Upper lobe of left lung (tissue), 6 donors: ENCODE data around the gene FCRLB. TPM values are rescaled to one million over a fixed set of nuclear protein-coding genes. Genes with fewer than 3 reads are reported as not detected.
A peak's percentile ranks its signal among the peaks of the same experiment; 100 is the strongest.

ENCODE experiments used
- ATAC-seq, 2 donors: fragments of 200-7000 bp; cut with Tn5 transposase; one replicate each; pipeline ENCODE4 v1.9.1; 2022; ENCODE audit warnings: mild to moderate bottlenecking in 2 of 2, moderate library complexity in 2 of 2; ENCODE audit not compliant: low FRiP score in 2 of 2
- DNase-seq, 2 donors: peaks; one replicate each; pipeline ENCODE4 v3.0.0-alpha.2; 2019 to 2020
- H3K27ac ChIP-seq, 4 donors: fragments of 200-600 bp; sonication (generic); one replicate each; pipeline ENCODE4 v1.5.1; 2016 to 2019
- H3K27me3 ChIP-seq, 4 donors: fragments of 200-600 bp; sonication (generic); one replicate each; pipeline ENCODE4 v1.5.1; 2017 to 2019
- H3K36me3 ChIP-seq, 4 donors: fragments of 200-600 bp; sonication (generic); one replicate each; pipeline ENCODE4 v1.5.1; 2016 to 2019
- H3K4me1 ChIP-seq, 4 donors: fragments of 200-600 bp; sonication (generic); one replicate each; pipeline ENCODE4 v1.5.1; 2018 to 2019
- H3K4me3 ChIP-seq, 4 donors: fragments of 200-600 bp; sonication (generic); one replicate each; pipeline ENCODE4 v1.5.1; 2017 to 2019; ENCODE audit warnings: mild to moderate bottlenecking in 2 of 4, moderate library complexity in 1 of 4
- H3K9me3 ChIP-seq, 4 donors: fragments of 200-600 bp; sonication (generic); one replicate each; pipeline ENCODE4 v1.5.1; 2018 to 2019
- CTCF ChIP-seq, 6 experiments: fragments of 450-650 bp in 4 of 6; fragments of 200-600 bp in 2 of 6; sonication (generic) in 2 of 6; IDR thresholded peaks; one replicate each; pipeline ENCODE4 v1.5.1; 2016 to 2019; ENCODE audit warnings: antibody characterized with exemption in 6 of 6
- EP300 ChIP-seq, 4 donors: sonication (generic); formaldehyde crosslinking; IDR thresholded peaks; one replicate each; pipeline ENCODE4 v1.5.1; 2017; ENCODE audit warnings: antibody characterized with exemption in 4 of 4, control low read depth in 2 of 4
- POLR2A ChIP-seq, 4 donors: fragments of 450-650 bp; IDR thresholded peaks; one replicate each; pipeline ENCODE4 v1.5.1; 2016 to 2017; ENCODE audit warnings: antibody characterized with exemption in 4 of 4, mild to moderate bottlenecking in 2 of 4
- POLR2AphosphoS5 ChIP-seq, 2 donors: sonication (generic); formaldehyde crosslinking; IDR thresholded peaks; one replicate each; pipeline ENCODE4 v1.5.1; 2017; ENCODE audit warnings: antibody characterized with exemption in 2 of 2
- WGBS, 2 donors: methylation state at CpG; one replicate each; pipeline ENCODE4 v1.1.5; 2017 to 2018; 5-methylcytosine and 5-hydroxymethylcytosine counted together
- total RNA-seq, 6 donors: library from RNA; depleted of rRNA in 4 of 6; stranded (reverse); fragments of >200 nt in 4 of 6; gene quantifications; one replicate each; pipeline versions ENCODE4 v1.1.0 to v1.2.1, GENCODE V29; 2016 to 2021
- donor health status: DM: no; HTN: no; CAD: no; lungs with moderate emphysema.
- donor health status: DM: no; HTN: yes; CAD: no; lungs with severe emphysema.

The FCRLB gene
- total RNA-seq, 6 donors from 2014 or later = 1.4 to 2.1 (median 1.7) TPM; not detected in 3

DNA sequence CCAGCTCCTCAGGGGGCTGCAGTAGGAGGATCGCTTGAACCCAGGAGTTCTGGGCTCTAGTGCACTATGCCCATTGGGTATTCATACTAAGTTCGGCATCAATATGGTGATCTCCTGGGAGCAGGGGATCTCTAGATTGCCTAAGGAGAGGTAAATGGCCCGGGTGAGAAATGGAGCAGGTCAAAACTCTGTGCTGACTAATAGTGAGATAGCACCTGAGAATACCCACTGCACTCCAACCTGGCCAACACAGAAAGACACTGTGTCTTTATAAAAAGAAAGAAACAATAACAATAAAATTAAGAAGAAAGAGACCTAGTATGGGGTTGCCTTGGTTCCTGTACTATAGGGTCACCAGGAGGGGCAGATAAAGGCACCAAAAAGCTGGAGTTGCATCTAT, 14.5 kb downstream of the FCRLB start:
- no peaks in the 10 kb centered on the region for H3K27me3 ChIP-seq
- WGBS, 2 donors = 89 to 97% methylated on average over 3 of the region's 3 CpGs
- no peaks in the 10 kb centered on the region for H3K9me3 ChIP-seq
- no peak overlapping the region for H3K4me3 ChIP-seq
- H3K4me1 ChIP-seq = peaks cover 17 to 24% (median 20%) of the 10 kb centered on the region in 4 donors
- ATAC-seq (no peak), DNase-seq (no peak)
- H3K27ac ChIP-seq = no peak overlapping the region
- no peaks in the 10 kb centered on the region for H3K36me3 ChIP-seq
- TF ChIP-seq POLR2AphosphoS5 (IDR thresholded peaks at IDR 0.05) (no peak), EP300 (IDR thresholded peaks at IDR 0.05) (no peak), POLR2A (IDR thresholded peaks at IDR 0.05) (no peak), CTCF (IDR thresholded peaks at IDR 0.05) (no peak)

DNA sequence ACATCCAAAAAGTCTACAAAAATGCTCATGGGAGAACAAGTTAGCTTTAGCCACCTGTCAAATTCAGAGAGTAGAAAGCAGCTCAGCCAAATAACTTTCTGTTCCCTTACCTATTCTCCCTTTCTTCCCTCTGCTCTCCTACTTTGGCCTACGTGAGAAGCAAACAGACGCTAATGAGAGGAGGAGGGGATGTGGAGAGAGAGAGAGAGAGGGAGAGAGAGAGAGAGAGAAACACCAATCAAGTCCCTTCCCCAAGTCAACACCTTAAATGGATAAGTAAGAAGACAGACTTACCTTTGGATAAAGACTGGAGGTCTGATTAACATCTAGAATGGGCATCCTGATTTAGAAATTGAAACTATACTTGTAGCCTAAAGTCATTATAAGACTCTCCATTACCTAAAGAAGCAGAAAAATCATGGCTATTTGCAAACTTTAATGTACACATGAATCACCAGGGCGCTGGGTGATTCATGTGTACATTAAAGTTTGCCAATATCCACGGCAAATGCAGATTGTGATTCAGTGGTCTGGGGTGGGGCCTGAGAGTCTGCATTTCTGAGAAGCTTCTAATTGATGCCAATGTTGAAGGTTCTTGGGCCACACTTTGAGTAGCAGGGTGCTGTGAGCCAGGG, 15.1 kb downstream of the FCRLB start:
- TF ChIP-seq CTCF (IDR thresholded peaks at IDR 0.05) (no peak), POLR2A (IDR thresholded peaks at IDR 0.05) (no peak), EP300 (IDR thresholded peaks at IDR 0.05) (no peak), POLR2AphosphoS5 (IDR thresholded peaks at IDR 0.05) (no peak)
- Histone ChIP-seq H3K36me3 (no peaks in the 10 kb centered on the region), H3K4me1 (peaks cover 22 to 30% (median 26%) of the 10 kb centered on the region in 4 donors), H3K27me3 (no peaks in the 10 kb centered on the region), H3K9me3 (no peaks in the 10 kb centered on the region), H3K27ac (no peak overlapping the region), H3K4me3 (no peak overlapping the region)
- DNase-seq (no peak), ATAC-seq (no peak)
- 69 to 82% methylated on average over 4 of the region's 4 CpGs for WGBS, 2 donors

DNA sequence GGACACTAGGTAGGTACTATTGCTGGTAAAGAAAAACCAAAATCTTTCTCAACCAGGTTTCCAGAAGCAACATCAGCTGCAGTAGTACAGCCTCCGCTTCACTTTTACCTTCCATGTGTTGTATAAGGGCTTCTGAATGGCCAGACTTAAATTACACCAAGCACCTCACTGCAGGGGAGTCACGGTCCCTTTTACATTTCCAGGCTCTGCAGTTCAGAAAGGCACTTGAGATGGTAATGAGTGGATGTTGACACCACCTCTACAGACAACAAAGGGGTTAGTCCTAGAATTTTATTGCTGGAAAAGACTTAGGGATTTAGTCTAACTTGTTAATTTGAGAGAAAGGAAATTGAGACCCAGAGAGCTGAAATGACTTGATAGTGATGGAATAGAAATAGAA, 16.3 kb downstream of the FCRLB start:
- Histone ChIP-seq H3K4me3 (no peak overlapping the region), H3K27me3 (no peaks in the 10 kb centered on the region), H3K36me3 (no peaks in the 10 kb centered on the region), H3K27ac (no peak overlapping the region), H3K9me3 (no peaks in the 10 kb centered on the region), H3K4me1 (peaks cover 22 to 33% (median 26%) of the 10 kb centered on the region in 4 donors)
- WGBS, 2 donors = 48 to 84% methylated on average over 2 of the region's 2 CpGs
- no peak for ATAC-seq
- no peak for DNase-seq
- TF ChIP-seq POLR2A (IDR thresholded peaks at IDR 0.05) (no peak), POLR2AphosphoS5 (IDR thresholded peaks at IDR 0.05) (no peak), CTCF (IDR thresholded peaks at IDR 0.05) (no peak), EP300 (IDR thresholded peaks at IDR 0.05) (no peak)

DNA sequence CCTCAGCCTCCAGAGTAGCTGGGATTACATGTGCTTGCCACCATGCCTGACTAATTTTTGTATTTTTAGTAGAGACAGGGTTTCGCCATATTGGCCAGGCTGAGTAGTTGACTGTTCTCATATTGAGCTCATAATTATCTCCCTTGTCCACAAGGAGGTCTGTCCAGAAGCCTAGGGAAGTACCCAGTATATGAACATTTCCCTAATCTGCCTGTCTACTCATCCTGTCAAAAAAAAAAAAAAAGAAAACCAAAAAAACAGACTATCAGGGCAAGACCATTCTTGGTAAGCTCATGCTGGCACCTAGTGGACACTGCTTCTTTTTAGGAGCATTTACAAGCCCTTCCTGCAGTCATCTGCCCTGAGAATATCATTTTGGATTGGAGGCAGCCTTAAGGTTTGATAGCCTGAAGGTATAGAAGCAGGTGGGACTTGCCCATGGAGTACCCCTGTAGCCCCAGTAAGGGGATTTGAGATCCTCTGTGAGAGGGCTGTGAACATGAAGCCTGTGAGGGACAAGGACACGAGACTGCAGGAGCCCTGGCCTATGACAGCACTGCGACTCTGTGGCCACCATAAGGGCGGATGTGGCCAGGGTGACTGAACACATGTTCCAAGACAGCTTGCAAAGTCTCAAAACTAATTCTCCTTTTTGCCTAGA, 17.4 kb downstream of the FCRLB start:
- H3K27ac ChIP-seq = peak overlapping the region; percentile 19 to 79 (median 50)
- H3K27me3 ChIP-seq = no peaks in the 10 kb centered on the region
- H3K4me3 ChIP-seq = no peak overlapping the region
- H3K36me3 ChIP-seq = no peaks in the 10 kb centered on the region
- ATAC-seq (peak; percentile 81 to 82), DNase-seq (peak in 1 of 2 donors; percentile 70)
- TF ChIP-seq EP300 (IDR thresholded peaks at IDR 0.05) (no peak), POLR2A (IDR thresholded peaks at IDR 0.05) (peak in 1 of 4 donors; percentile 12), CTCF (IDR thresholded peaks at IDR 0.05) (peak in 5 of 6 experiments; percentile 34 to 47 (median 39)), POLR2AphosphoS5 (IDR thresholded peaks at IDR 0.05) (peak in 1 of 2 donors; percentile 26)
- H3K9me3 ChIP-seq = no peaks in the 10 kb centered on the region
- H3K4me1 ChIP-seq = peaks cover 22 to 33% (median 26%) of the 10 kb centered on the region in 4 donors
- WGBS, 2 donors = 82 to 84% methylated on average over 3 to 4 of the region's 4 CpGs
